ENCODE data around the gene EPB41L2.

The EPB41L2 gene

DNA sequence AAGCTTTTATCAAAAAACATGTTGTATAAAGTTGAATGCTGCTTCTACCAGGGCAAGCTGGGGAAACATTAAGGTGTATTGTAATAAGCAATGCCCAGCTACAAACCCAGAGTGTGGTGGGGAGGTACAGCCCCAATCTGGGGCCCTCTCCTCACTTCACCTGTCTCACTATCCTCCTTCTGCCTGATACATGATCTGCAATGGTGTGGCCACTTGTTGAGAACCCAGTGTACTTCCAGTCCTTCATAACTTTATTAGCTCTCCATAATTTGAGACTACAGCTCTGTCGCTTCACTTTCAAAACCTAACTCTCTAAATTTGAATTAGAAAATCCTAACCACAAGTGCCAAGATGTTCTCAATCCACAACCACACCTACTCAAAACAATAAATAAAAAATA is 84.9 kb downstream of the EPB41L2 start:
- DNase-seq (ENCODE audit: low spot score) = no peak

DNA sequence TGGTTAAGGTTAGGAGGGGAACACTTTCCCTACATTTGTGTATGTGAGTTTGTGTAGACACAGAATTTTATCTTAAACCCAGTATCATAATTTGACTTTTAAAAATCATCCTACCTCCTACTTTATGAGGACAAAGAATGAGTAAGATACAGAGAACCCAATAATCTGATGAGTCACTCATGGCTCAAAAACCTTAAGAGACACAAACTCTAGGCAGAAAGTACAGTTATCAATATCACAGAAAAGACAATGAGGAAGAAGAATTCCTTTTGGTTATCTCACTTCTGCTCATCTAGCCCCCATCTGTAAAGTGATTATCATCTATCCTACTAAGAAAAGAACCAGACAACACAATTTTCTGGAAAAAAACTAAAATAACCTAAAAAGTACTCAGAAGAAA is 87.7 kb downstream of the EPB41L2 start:
- DNase-seq (ENCODE audit: low spot score) = no peak

DNA sequence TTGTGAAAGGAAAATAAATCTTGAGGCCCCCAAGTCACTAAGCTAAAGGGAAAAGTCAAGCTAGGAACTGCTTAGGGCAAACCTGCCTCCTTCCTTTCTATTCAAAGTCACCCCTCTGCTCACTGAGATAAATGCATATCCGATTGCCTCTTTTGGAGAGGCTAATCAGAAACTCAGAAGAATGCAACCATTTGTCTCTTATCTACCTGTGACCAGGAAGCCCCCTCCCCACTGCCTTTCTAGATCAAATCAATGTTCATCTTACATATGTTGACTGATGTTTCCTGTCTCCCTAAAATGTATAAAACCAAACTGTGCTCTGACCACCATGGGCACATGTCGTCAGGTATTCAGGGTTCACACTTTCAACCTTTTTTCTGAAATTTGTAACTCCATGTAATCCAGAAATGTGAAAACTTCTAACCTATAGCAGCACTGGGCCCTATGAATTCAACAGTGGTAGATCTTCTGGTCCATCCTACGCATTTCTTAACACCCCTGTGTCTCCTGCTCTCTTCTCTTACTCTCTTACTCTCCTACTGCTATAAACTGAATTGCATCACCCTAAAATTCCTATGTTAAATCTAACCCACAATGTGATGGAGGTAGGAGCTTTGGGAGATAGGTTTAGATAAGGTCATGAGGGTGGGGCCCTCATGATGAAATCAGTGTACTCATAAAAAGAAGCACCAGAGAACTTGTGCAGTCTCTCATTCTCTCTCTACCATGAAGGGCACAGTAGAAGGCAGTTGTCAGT is 89.3 kb downstream of the EPB41L2 start:
- DNase-seq (ENCODE audit: low spot score) = no peak

DNA sequence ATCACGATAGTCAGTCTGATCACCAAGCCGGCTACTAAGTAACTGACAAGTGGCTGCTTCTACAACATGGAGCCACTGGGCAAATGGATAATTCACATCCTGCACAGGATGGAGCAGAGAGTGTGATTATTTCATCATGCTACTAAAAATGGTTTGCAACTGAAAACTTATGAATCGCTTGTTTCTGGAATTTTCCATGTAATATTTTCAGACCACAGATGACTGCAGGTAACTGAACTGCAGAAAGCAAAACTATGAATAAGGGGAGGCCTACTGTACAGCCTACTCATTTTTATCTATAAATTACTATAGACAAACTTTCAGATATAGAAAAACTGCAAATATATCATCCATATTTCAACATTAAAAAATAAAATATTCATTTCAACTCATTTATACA is 91.5 kb downstream of the EPB41L2 start:
- no peak for DNase-seq (ENCODE audit: low spot score)

DNA sequence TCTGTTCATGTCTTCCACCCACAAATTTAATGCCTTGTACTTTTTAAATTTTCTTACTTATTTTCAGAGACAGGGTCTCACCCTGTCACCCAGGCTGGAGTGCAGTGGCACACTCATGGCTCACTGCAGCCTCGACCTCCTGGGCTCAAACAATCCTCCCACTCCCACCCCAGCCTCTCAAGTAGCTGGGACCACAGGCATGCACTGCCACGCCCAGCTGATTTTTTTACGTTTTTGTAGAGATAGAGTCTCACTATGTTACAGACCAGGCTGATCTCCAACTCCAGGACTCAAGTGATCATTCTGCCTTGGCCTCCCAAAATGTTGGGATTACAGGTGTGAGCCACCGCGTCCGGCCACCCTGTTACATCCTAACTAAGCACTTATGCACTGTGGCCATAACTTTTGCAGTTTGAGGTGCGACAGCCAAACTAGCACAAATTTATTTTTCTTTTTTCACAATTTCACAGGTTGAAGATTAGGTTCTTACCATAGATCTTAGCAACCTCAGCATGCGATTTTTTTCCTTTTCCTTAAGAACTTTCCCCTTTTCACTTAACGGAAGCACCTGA is 92.1 kb downstream of the EPB41L2 start:
- DNase-seq (ENCODE audit: low spot score) = no peak

DNA sequence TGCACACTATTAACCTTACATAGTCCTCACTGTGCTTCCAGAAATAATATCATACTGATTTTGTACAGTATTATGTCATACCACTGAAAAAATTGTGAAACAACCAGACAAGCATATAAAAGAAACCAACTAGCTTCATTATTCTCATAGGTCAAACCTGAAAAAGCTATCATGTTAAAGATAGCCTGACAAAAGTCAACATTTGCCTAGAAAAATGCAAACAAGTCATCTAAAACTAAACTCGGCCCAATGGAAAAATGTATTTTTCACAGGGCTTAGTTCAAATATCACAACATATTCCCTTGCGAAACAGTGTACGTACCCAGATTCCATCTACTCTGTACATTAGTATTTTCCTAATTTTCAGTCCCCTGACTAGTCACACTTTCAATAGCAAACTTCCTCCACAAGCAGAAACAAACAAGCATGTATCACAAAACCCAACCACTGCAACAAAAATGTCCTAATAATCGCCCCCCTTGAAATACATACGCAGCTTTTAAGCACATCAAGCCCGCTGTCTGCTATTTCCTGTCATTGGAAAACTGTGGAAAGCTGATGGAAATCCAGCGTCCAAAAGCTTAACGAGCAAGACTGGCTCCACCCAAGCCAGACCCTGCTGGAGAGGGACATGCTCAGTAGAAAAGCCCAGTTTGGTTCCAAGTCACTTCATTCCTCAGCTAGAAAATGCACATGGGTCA is 93.1 kb downstream of the EPB41L2 start:
- DNase-seq (ENCODE audit: low spot score) = no peak

DNA sequence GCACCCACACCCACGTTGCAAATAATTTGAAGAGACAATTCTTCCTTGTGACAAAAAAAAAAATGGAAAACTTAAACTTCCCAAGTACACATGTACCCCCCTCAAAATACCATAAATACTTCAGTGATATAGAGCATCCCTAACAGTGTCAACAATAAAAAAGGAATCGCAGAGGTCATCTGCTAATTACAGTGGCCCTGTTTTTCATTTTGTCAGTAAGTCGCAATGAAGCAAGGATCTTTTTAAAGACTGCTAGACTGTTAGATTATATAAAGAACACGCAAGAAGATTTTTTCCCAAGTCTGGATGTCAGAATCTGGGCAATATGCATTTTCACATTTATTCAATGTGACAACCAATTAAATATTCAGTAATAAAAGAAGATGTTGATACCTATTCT is 93.9 kb downstream of the EPB41L2 start:
- no peak for DNase-seq (ENCODE audit: low spot score)

DNA sequence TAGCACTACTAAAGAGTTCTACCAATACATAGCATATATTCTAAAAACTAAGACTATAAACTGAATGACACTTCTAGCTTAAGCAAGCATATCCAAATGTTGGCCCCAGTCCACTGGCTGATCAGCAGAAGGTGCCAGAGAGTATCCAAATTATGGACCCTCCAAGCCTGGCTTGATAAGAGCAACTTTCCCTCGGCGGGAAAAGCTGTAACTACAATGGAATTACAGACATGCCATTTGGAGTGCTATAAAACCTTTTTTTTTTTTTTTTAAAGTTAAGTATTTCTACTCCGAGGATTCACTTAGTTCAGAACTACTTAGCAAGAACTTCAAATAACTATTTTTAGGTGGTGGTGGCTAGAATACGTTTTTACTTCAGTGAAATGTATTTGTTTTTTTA is 94.6 kb downstream of the EPB41L2 start:
- no peak for DNase-seq (ENCODE audit: low spot score)

DNA sequence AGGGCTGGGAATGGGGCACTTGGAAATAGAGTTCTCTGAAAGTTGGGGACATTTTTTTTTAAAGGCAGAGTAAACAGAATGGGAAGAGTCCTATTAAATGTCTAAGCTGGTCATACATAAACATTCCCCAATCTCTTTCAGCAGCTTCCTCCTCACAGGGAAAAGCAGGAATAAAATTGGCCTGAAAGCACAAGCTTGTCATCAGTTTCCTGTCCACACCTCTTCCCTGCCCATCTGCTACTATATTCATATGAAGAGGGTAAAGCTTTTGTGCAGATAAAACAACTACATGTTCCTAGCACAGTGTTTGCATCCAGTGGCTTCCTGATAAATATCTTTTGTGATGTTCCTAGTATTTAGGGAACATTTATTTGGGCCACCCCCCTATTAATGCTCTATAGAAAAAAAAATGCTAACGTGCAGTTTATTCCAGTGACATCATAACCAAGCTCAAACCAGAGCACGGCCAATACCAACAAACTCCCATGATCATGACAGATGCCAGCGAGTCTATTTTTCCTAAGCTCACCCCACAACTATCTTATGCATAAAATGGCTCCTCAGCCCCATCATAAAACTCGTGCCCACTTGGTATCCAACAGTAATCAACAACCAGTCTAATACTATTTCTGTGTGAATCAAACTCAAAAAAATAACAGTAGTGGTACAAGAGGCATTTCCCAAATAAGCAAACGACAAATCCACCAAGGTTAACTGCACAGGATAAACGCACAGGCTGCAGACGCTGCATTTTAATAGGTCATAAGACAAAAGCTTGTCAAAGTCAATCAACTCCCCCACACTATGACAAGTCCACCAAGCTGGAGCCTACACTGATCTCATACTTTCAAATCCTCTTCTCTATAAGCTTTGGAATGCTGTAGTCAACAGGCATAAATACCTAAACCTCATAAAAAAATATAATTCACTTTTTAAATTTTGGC is 95.3 kb downstream of the EPB41L2 start:
- DNase-seq (ENCODE audit: low spot score) = no peak

DNA sequence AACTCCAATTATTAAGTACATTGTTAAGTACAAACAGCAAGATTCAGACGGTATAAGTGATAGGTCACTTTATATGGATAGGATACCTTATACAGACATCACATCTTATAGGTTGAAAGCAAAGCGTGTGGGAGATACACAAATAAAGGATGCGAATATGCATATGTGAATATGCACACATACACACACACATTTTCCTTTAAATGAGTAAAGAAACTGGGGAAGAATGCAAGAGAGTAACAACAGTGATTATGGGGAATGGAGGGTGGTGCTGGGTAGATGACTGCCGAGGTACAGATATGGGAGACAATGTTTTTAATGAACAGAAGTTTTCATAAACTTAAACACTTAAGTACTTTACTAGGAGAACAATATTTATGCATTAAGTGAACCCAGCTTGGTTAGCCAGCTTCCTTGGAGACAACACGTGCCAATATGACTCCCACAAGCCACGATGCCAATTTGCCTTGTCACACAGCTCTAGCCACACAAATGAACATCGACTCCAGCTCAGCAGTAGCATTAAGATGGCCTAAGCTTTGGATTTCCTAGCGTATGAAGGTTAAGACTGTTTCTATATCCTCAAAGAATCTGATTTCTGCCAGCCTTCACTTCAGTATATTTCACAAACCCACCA is 96.6 kb downstream of the EPB41L2 start:
- no peak for DNase-seq (ENCODE audit: low spot score)

DNA sequence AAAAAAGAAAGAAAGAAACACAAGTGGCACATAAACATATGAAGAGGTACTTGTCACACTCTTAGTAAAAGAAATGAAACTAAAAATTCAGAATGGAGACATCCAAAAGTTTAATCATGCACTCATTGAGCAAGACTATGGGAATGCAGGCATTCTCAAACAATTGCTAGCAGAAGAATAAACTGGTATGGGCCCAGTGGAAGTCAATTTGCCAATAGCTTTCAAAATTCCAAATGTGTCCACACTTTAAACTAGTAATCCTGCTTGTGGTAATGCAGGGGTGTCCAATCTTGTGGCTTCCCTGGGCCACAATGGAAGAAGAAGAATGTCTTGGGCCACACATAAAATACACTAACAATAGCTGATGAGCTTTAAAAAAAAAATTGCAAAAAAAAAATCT is 97.4 kb downstream of the EPB41L2 start:
- DNase-seq (ENCODE audit: low spot score) = no peak

DNA sequence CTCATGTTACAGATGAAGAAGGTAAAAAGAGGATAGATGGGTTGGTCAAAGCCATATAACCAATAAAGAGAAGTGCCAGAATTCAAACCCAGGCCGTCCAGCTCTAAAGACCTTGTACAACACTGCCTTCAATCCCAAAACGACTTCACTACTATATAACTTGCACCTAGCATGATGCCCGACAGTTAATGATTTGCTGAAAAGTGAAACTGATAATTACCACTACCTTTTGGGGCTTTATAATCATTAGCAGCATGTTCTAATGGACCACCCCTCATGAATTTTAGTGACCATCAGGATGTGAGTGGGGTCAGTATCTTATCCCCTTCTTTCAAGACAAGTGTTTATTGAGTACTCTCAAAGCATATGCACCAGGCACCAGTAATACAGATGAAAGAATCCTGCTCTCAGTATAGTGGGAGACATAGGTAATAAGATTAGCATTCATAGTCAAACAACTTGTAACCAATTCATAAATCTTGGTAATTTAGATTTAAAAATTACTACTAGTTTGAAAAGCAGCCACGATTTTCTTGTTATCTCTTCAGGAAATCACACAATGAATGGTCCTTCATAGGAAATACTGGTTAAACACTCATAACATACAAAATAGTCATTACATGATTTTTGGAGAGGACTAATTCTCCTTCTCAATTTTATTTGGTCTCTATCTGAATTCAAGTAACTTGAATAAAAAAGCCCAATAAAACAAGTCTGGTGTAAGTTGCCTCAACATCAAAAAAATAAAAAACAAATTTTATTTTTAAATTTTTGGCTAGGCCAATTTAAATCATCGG is 98.0 kb downstream of the EPB41L2 start:
- DNase-seq (ENCODE audit: low spot score) = peak; percentile 17

DNA sequence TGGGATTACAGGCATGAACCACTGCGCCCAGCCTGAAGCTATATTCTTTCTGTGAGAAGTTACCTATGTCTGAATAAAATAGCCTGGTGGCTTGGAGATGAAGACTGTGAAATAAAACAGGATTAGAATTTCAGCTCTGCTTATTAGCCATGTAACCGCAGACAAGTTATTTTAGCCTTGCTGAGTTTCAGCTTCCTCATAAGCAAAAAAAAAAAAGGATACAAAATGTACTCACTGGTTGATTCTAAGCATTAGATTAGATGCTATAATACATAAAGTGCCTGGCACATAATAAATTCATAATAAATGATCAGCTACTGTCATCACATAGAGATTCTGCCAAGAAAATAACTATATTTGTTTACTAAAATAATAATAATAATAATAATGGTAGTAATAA is 98.8 kb downstream of the EPB41L2 start:
- DNase-seq (ENCODE audit: low spot score) = no peak

DNA sequence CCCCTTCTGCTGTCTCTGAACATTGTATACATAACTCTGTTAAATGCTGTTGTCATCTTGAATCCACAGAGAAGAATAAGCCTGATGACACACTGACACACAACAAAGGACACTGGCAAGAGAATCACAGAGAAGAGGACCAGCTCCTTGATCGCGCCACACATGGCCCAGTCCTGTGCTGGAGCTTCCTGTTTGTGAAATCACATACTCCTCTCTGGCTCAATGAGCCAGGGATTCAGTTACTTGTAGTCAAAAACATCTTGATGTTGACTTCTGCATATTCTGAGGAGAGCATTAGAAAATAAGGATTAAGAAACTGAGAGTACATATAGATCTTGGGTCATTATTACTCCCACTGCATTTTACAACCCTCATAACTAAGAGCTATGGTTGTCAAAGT is 100.1 kb downstream of the EPB41L2 start:
- DNase-seq (ENCODE audit: low spot score) = no peak

DNA sequence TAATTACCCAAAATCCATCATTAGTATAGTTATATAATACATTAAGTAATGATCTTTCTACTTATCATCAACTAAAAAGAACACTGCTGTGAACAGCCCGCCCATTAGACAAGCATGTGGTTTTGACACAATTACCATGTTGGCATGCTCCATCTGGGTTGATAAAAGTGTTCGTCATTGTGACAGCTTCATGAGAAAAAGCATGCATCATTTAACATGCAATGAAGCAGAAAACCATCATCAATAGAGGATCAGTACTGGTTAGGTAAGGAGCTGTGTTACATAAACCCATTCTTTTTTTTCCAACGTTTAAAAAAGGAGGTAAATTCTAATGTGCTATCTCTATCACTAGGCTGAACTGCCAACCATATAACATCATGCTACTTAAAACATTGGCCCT is 101.9 kb downstream of the EPB41L2 start:
- no peak for DNase-seq (ENCODE audit: low spot score)

DNA sequence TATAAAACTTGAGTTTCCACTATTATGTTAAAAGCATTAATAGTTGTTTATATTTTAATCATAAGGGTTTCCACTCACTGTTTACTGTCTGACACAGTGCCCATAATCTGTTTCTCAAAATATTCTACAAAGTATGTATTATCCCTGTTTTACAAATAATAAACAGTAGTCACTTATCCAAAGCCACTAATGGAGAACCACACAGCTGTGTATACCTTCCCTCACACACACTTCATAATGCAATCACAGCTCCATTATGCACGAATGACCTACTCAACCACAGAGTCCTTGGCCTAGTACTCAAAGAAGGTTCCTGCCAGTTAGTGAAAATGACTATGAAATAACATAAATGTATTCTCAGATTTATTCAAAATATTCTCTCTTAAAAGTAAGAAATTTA is 103.1 kb downstream of the EPB41L2 start:
- no peak for DNase-seq (ENCODE audit: low spot score)

DNA sequence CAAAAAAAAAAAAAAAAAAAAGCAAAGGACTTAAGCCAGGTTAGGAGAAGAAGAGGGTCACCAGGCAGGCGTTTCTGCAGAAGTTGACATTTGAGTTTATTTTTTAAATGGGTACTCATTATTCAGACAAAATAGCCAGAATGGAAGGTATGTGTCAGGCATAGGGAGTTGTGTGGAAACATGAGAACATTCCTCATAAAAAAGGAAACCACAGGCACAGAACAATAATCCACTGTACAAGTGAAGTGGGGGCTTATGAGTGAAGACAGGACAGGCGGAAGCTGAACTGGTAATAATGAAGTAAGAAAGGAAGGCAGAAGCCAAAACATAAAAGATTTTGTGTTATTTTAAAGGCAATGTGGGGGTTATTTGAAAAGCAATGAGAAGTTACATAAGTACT is 104.6 kb downstream of the EPB41L2 start:
- DNase-seq (ENCODE audit: low spot score) = no peak

DNA sequence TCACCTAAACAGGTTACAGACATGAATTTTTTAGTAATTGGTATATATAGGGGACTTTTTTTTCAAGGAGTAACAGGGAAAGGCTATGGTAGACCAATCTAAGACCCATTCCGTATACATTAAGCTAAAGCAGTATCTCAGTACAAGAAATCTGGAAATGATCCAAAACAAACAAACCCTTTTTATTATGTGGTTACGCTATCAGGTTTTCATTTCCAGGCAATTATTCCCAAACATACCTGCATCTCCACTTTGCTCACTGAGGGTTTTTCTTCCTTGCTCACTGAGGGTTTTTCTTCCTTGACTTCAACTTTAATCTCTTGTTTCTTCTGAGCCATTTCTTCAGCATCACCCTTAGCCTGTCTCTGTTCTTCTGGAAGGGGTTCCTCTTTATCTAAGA is 107.3 kb downstream of the EPB41L2 start:
- no peak for DNase-seq (ENCODE audit: low spot score)

DNA sequence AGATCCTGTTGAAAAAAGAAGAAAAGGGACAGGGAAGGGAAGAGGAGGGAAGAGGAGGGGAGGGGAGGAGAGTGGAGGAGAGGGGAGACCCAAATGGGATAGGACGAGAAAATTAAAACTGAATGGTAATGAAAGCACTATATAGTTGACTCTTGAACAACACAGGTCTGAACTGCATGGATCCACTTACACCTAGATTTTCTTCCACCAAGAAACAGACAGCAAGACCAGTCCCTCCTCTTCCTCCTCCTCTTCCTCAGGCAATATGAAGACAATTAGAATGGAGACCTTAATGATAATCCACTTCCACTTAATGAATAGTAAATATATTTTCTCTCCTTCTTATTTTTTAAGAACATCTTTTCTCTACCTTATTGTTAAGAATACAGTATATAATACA is 113.5 kb downstream of the EPB41L2 start:
- DNase-seq (ENCODE audit: low spot score) = no peak

DNA sequence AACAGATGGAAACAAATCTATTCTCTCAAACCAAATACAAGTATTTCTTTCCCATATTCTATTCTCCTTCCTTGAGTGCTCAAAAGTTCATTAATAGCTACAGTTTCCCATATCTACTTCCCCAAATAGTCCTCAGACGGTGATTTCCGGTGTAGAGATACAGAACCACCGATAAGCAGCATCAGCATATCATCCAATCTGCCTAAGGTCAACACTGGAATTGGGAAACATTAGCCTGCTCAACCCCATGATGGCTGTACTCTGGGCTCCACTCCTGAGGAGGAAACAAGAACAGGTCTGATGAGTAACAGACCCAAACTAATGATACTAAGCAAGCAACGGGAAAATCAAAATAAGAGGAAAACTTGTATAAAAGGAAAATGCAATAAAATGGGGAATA is 115.6 kb downstream of the EPB41L2 start:
- DNase-seq (ENCODE audit: low spot score) = no peak

DNA sequence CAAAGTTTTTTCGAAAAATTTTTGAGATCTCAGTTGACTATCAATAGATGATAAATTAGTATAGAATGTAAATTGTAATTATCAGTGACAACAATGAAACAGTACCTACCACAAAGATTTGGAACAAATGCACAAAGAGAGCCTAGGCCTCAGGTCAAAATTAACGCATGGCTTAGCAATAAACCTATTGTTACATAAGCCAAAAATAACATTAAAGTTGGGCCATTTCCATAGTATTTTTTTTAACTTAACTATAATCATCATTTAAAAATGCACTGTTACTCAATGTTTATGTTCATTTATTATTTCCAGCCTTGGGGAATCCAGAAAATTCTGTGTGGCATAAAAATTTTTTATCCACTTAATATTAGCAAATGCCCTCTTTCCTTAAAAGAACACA is 117.0 kb downstream of the EPB41L2 start:
- DNase-seq (ENCODE audit: low spot score) = no peak
